ENCODE measurements around the gene RBM34. TPM values are rescaled to one million over a fixed set of nuclear protein-coding genes. Genes with fewer than 3 reads are reported as not detected.
"Not testable (repeated sequence)": the region's sequence is repeated elsewhere in the genome, so short reads cannot be mapped to it uniquely, and the experiment has no call there.

The RBM34 gene
- polyA plus RNA-seq, 1 donor: 80.6 TPM

DNA sequence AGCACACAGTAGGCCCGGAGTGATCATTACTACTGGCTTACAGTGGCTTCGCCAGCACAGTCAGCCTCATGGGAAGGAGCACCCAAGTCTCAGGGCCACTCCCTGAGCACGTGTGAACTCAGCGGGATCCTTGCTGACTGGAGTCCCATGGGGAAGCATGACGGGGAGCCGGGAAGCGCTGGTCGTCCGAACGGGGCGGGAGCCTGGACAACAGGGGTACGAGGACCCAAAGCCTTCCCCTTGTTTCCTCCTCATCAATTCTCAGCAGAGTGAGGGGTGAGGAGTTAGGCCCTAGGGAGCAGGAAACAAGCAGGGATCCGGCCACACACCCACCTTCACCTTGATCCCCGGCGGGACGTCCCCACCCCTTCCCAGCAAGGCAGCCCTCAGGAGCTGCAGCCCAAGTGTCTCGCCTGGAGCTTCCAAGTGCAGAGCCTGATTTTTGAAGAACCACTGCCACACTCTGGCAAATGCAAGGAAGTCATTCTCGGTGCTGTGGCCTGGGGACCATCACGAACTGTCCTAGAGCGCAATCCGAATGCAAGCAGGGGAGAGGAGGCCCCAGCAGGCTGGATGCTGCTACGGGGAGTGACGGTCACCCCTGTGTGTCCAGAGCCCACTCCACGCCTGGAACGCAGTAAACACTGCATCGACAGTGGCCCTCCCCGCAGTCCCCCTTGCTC, 67.9 kb downstream of the RBM34 start:
- DNase-seq: peak; percentile 75

GRCh38 chr1:235092415-235092814, 68.6 kb downstream of the RBM34 start:
- DNase-seq: not testable (repeated sequence)

DNA sequence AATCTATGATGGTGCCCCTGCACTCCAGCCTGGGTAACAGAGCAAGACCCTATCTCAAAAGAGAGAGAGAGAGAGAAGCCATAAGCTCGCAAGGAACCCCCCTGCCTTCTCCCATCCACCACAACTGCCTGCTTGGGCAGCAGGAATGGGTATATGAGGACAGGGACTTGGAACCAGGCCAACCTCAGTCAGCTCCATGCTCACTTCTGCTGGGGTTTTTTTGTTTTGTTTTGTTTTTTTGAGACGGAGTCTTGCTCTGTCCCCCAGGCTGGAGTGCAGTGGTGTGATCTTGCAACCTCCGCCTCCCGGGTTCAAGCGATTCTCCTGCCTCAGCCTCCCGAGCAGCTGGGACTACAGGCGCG, 69.0 kb downstream of the RBM34 start:
- DNase-seq: not testable (repeated sequence)

GRCh38 chr1:235091319-235092044, 69.6 kb downstream of the RBM34 start:
- DNase-seq: not testable (repeated sequence)

GRCh38 chr1:235090406-235091069, 70.5 kb downstream of the RBM34 start:
- DNase-seq: peak; percentile 70

DNA sequence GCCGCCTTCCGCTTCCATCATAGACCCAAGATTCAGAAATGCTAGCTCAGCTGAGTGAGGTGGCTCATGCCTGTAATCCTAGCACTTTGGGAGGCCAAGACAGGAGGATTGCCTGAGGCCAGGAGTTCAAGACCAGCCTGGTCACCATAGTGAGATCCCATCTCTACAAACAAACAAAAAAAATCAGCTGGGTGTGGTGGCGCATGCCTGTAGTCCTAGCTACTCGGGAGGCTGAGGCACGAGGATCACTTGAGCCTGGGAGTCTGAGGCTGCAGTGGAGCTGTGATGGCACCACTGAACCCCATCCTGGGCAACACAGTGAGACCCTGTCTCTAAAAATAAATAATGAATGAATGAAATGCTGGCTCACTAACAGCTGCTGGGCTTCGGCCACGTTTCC, 72.1 kb downstream of the RBM34 start:
- DNase-seq: no peak

DNA sequence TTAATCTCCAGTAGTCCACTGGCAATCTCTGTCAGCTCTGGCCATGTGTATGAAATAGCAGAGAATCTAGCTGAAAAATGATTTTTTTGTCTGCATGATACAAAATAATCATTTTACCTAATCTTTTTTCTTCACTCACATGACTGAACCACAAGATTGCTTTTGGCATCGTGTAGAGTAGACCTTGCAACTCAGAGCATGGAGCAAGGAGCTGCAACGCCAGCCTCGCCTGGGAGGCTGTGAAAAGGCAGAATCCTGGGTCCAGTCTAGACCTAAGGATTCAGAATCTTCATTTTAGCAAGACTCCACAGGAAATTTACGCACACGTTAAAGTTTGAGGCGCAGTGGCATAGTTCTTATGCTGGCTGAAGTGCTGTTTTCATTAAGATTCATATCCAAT, 72.6 kb downstream of the RBM34 start:
- no peak for DNase-seq

DNA sequence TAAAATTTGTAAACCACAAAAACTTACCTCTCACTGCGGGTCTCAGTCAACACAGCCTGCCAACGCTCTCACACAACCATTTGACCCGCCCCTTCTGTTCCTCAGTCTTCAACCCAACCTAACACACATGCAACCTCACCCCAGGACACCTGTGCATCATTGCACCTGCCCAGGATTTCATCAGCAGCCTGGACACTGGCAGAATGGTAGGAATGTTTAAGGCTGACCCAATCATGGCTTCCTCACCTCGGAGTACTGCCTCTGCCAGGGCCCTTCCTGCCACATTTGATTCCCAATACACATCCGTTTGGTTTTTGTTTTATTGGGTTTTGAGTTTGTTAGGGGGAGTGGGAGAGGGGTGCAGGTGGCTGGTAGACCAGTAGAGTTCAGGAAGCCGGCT, 73.1 kb downstream of the RBM34 start:
- no peak for DNase-seq

GRCh38 chr1:235085411-235086117, 75.5 kb downstream of the RBM34 start:
- DNase-seq: not testable (repeated sequence)

Other genes with a start within 250 kb of the RBM34 start
- gene TOMM20, start 32.4 kb downstream of the RBM34 start, polyA plus RNA-seq (ENCODE audit: insufficient read length): 236 TPM
- 65.6 TPM for gene ARID4B, start 166.9 kb upstream of the RBM34 start, polyA plus RNA-seq (ENCODE audit: insufficient read length)
- 64.1 TPM for gene GGPS1, start 167.3 kb upstream of the RBM34 start, polyA plus RNA-seq (ENCODE audit: insufficient read length)
- 69.3 TPM for gene TBCE, start 206.2 kb upstream of the RBM34 start, polyA plus RNA-seq (ENCODE audit: insufficient read length)